H9 (cell line): Measurements from ENCODE around the gene PCBP1. TPM values are rescaled to one million over a fixed set of nuclear protein-coding genes. Genes with fewer than 3 reads are reported as not detected.
"Not testable (repeated sequence)": the region's sequence is repeated elsewhere in the genome, so short reads cannot be mapped to it uniquely, and the experiment has no call there.

Experiments
- DNase-seq: peaks from one replicate; pipeline ENCODE4 v3.0.0-alpha.2; 2017
- H2AFZ ChIP-seq: one replicate; pipeline ENCODE4 v1.6.1; 2013; ENCODE audit warnings: mild to moderate bottlenecking, low read length, control low read depth, moderate library complexity
- H2AK5ac ChIP-seq: 2 replicates; pipeline ENCODE4 v1.6.1; 2013; ENCODE audit warnings: low read length, control low read depth, mixed read lengths; ENCODE audit not compliant: insufficient read length
- H2BK120ac ChIP-seq: one replicate; pipeline ENCODE4 v1.6.1; 2013; ENCODE audit warnings: low read depth, mild to moderate bottlenecking, low read length, control low read depth, inconsistent platforms; ENCODE audit not compliant: poor library complexity, severe bottlenecking
- H2BK12ac ChIP-seq: 2 replicates; pipeline ENCODE4 v1.6.1; 2013; ENCODE audit warnings: low read length, control low read depth, mixed read lengths, low read depth; ENCODE audit not compliant: insufficient read length
- H2BK15ac ChIP-seq: 2 replicates; pipeline ENCODE4 v1.6.1; 2013; ENCODE audit warnings: low read depth, low read length, control low read depth
- H2BK20ac ChIP-seq: one replicate; pipeline ENCODE4 v1.6.1; 2013; ENCODE audit warnings: low read depth, mild to moderate bottlenecking, low read length, control low read depth, inconsistent platforms; ENCODE audit not compliant: poor library complexity, severe bottlenecking
- H2BK5ac ChIP-seq: 2 replicates; pipeline ENCODE4 v1.6.1; 2013; ENCODE audit warnings: low read length, control low read depth, mixed read lengths; ENCODE audit not compliant: insufficient read length
- H3K14ac ChIP-seq: 2 replicates; pipeline ENCODE4 v1.6.1; 2013; ENCODE audit warnings: low read length, control low read depth; ENCODE audit not compliant: insufficient read depth
- H3K18ac ChIP-seq: 2 replicates; pipeline ENCODE4 v1.6.1; 2013; ENCODE audit warnings: low read depth, mild to moderate bottlenecking, mixed read lengths, low read length, control low read depth; ENCODE audit not compliant: insufficient read length
- H3K23ac ChIP-seq: 2 replicates; pipeline ENCODE4 v1.6.1; 2013; ENCODE audit warnings: low read length, control low read depth, mixed read lengths, low read depth; ENCODE audit not compliant: insufficient read length
- H3K23me2 ChIP-seq: 2 replicates; pipeline ENCODE4 v1.6.1; 2013; ENCODE audit warnings: low read depth, mild to moderate bottlenecking, mixed read lengths, low read length, control low read depth; ENCODE audit not compliant: insufficient read length, poor library complexity, severe bottlenecking
- H3K27ac ChIP-seq: 2 replicates; pipeline ENCODE4 v1.5.1; 2013; ENCODE audit warnings: low read length, control low read depth, mixed read lengths, low read depth; ENCODE audit not compliant: insufficient read length
- H3K27me3 ChIP-seq: 2 replicates; pipeline ENCODE4 v1.6.1; 2013; ENCODE audit warnings: low read length, control low read depth, inconsistent platforms; ENCODE audit not compliant: insufficient read depth
- H3K4ac ChIP-seq: 2 replicates; pipeline ENCODE4 v1.6.1; 2013; ENCODE audit warnings: low read depth, mild to moderate bottlenecking, control low read depth, inconsistent platforms, low read length, moderate library complexity
- H3K4me1 ChIP-seq: 2 replicates; pipeline ENCODE4 v1.6.1; 2013; ENCODE audit warnings: low read length, control low read depth, inconsistent platforms; ENCODE audit not compliant: insufficient read depth
- H3K4me2 ChIP-seq: 2 replicates; pipeline ENCODE4 v1.6.1; 2013; ENCODE audit warnings: low read length, control low read depth, mixed read lengths; ENCODE audit not compliant: insufficient read length, insufficient read depth
- H3K56ac ChIP-seq: 2 replicates; pipeline ENCODE4 v1.6.1; 2013; ENCODE audit warnings: low read depth, mild to moderate bottlenecking, mixed read lengths, low read length, control low read depth; ENCODE audit not compliant: insufficient read length
- H3K79me1 ChIP-seq: 2 replicates; pipeline ENCODE4 v1.6.1; 2013; ENCODE audit warnings: low read depth, mild to moderate bottlenecking, moderate library complexity, low read length, control low read depth, inconsistent platforms; ENCODE audit not compliant: insufficient read depth, poor library complexity, severe bottlenecking
- H3K79me2 ChIP-seq: 2 replicates; pipeline ENCODE4 v1.6.1; 2013; ENCODE audit warnings: low read length, control low read depth, inconsistent platforms; ENCODE audit not compliant: insufficient read depth
- H3K9ac ChIP-seq: 2 replicates; pipeline ENCODE4 v1.6.1; 2013; ENCODE audit warnings: low read length, control low read depth, mixed read lengths; ENCODE audit not compliant: insufficient read length; ENCODE audit errors: extremely low read depth
- H3K9me3 ChIP-seq: one replicate; pipeline ENCODE4 v1.6.1; 2013; ENCODE audit warnings: low read depth, low read length, inconsistent platforms; ENCODE audit not compliant: control insufficient read depth
- H3T11ph ChIP-seq: one replicate; pipeline ENCODE4 v1.6.1; 2013; ENCODE audit warnings: mild to moderate bottlenecking, low read length, control low read depth, inconsistent platforms
- H4K20me1 ChIP-seq: one replicate; pipeline ENCODE4 v1.6.1; 2013; ENCODE audit not compliant: control insufficient read depth, insufficient read length, insufficient read depth
- H4K5ac ChIP-seq: 2 replicates; pipeline ENCODE4 v1.6.1; 2013; ENCODE audit warnings: low read depth, mild to moderate bottlenecking, mixed read lengths, low read length, control low read depth; ENCODE audit not compliant: insufficient read length
- H4K8ac ChIP-seq: replicated peaks from 2 replicates; pipeline ENCODE4 v1.6.1; 2013; ENCODE audit warnings: low read length, control low read depth, mixed read lengths, low read depth; ENCODE audit not compliant: insufficient read length
- H4K91ac ChIP-seq: 2 replicates; pipeline ENCODE4 v1.6.1; 2013; ENCODE audit warnings: low read depth, mild to moderate bottlenecking, moderate library complexity, mixed read lengths, low read length, control low read depth; ENCODE audit not compliant: insufficient read length
- H3K27ac Mint-ChIP-seq, 3 experiments: 2 replicates in 2 of 3; 3 replicates in 1 of 3; pipeline ENCODE4 v1.8.0; 2020 to 2021; ENCODE audit warnings: mixed read lengths in 3 of 3, mild to moderate bottlenecking in 1 of 3, moderate library complexity in 1 of 3
- H3K27me3 Mint-ChIP-seq: 2 replicates; pipeline ENCODE4 v1.8.0; 2021; ENCODE audit warnings: low read depth, mild to moderate bottlenecking, moderate library complexity, mixed read lengths
- H3K36me3 Mint-ChIP-seq, 3 experiments: 2 replicates in 2 of 3; 3 replicates in 1 of 3; pipeline ENCODE4 v1.8.0; 2020 to 2021; ENCODE audit warnings: low read depth in 3 of 3, mixed read lengths in 3 of 3; ENCODE audit not compliant: insufficient read depth in 1 of 3
- H3K4me1 Mint-ChIP-seq, 2 experiments: 2 replicates each; pipeline ENCODE4 v1.8.0; 2020; ENCODE audit warnings: mixed read lengths in 2 of 2
- H3K4me3 Mint-ChIP-seq, 2 experiments: 2 replicates in 1 of 2; 3 replicates in 1 of 2; pipeline ENCODE4 v1.8.0; 2020 to 2021; ENCODE audit warnings: mild to moderate bottlenecking in 2 of 2, mixed read lengths in 2 of 2, moderate library complexity in 1 of 2
- H3K9me3 Mint-ChIP-seq, 2 experiments: 2 replicates in 1 of 2; 3 replicates in 1 of 2; pipeline ENCODE4 v1.8.0; 2020; ENCODE audit warnings: mild to moderate bottlenecking in 2 of 2, mixed read lengths in 2 of 2, moderate library complexity in 1 of 2
- WGBS: extraction: QIAGEN DNeasy Blood & Tissue Kit; methylation state at CpG from one replicate; pipeline ENCODE4 v1.1.7; 2013; ENCODE audit warnings: missing lambda C conversion rate, low lambda C conversion rate, mixed read lengths; ENCODE audit not compliant: insufficient read length; ENCODE audit errors: extremely low coverage; 5-methylcytosine and 5-hydroxymethylcytosine counted together
- total RNA-seq: library from RNA; stranded (reverse); gene quantifications from 2 replicates; pipeline ENCODE4 v1.2.1, GENCODE V29; 2021

The PCBP1 gene
- total RNA-seq, 1 experiment from 2014 or later = 457 TPM

DNA sequence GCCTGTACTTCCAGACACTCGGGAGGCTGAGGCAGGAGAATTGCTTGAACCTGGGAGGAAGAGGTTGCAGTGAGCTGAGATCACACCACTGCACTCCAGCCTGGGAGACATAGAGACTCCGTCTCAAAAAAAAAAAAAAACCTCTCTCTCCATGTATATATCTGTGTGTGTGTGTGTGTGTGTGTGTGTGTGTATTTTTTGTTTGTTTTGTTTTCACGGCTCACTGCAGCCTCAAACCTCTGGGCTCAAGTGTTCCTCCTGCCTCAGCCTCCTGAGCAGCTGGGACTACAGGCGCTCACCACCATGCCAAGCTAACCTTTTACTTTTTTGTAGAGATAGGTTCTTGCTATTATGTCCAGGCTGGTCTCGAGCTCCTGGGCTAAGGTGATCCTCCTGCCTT lies 23.1 kb downstream of the PCBP1 start:
- H3K27me3 Mint-ChIP-seq, H3K4me1 ChIP-seq: not testable (repeated sequence)

More for the DNA sequence above, 23.1 kb downstream of the PCBP1 start:
- H3K36me3 Mint-ChIP-seq, H3K79me1 ChIP-seq, H3K27ac ChIP-seq, H3T11ph ChIP-seq, H3K27ac Mint-ChIP-seq, H3K14ac ChIP-seq, H4K20me1 ChIP-seq, H3K23ac ChIP-seq, H2BK12ac ChIP-seq, H3K27me3 ChIP-seq, H3K9me3 ChIP-seq, H3K9ac ChIP-seq, H2AFZ ChIP-seq, DNase-seq, H4K91ac ChIP-seq, H2BK5ac ChIP-seq, H4K5ac ChIP-seq, H4K8ac ChIP-seq, H3K56ac ChIP-seq, H2BK15ac ChIP-seq, H3K18ac ChIP-seq, H2BK20ac ChIP-seq, H2BK120ac ChIP-seq, H2AK5ac ChIP-seq, H3K23me2 ChIP-seq, H3K9me3 Mint-ChIP-seq, H3K4me3 Mint-ChIP-seq, H3K79me2 ChIP-seq, H3K4me2 ChIP-seq, H3K4ac ChIP-seq: not testable (repeated sequence)
- peaks cover 41 to 42% of the 10 kb centered on the region in 2 experiments for H3K4me1 Mint-ChIP-seq
- WGBS = no CpG with 5 or more reads among the region's 5 CpGs
